Uterus (tissue), 4 donors: ENCODE data around the gene TBCA. TPM values are rescaled to one million over a fixed set of nuclear protein-coding genes. Genes with fewer than 3 reads are reported as not detected.
A peak's percentile ranks its signal among the peaks of the same experiment; 100 is the strongest.

ENCODE experiments used
- DNase-seq, 2 donors: peaks; one replicate each; pipeline ENCODE4 v3.0.0-alpha.2; 2019 to 2020
- H3K27ac ChIP-seq, 2 donors: fragments of 200-600 bp; sonication (generic); 1 replicate in 1 of 2; 2 replicates in 1 of 2; pipeline ENCODE4 v1.5.1; 2016 to 2018
- H3K27me3 ChIP-seq, 2 donors: fragments of 200-600 bp; sonication (generic); one replicate each; pipeline ENCODE4 v1.5.1; 2018 to 2019; ENCODE audit warnings: control low read depth in 1 of 2
- H3K36me3 ChIP-seq, 2 donors: fragments of 200-600 bp; sonication (generic); one replicate each; pipeline ENCODE4 v1.5.1; 2019; ENCODE audit warnings: control low read depth in 1 of 2
- H3K4me1 ChIP-seq, 2 donors: fragments of 200-600 bp; sonication (generic); one replicate each; pipeline ENCODE4 v1.5.1; 2018 to 2019; ENCODE audit warnings: control low read depth in 1 of 2
- H3K4me3 ChIP-seq, 2 donors: fragments of 200-600 bp; sonication (generic); 1 replicate in 1 of 2; 2 replicates in 1 of 2; pipeline ENCODE4 v1.5.1; 2018 to 2019; ENCODE audit warnings: mild to moderate bottlenecking in 1 of 2
- H3K9me3 ChIP-seq, 2 donors: fragments of 200-600 bp; sonication (generic); one replicate each; pipeline ENCODE4 v1.5.1; 2019; ENCODE audit warnings: control low read depth in 1 of 2
- POLR2A ChIP-seq, 2 donors: fragments of 450-650 bp; IDR thresholded peaks; one replicate each; pipeline ENCODE4 v1.6.1; 2016; ENCODE audit warnings: antibody characterized with exemption in 2 of 2, mild to moderate bottlenecking in 1 of 2, moderate library complexity in 1 of 2
- intact Hi-C: fragments of 100-400 bp; cut with DNase I; formaldehyde crosslinking; loops from one replicate; pipeline ENCODE4 v1.15.1; 2023; ENCODE audit warnings: low total_unique reads
- total RNA-seq, 4 donors: library from RNA; depleted of rRNA in 3 of 4; stranded (reverse); fragments of >200 nt in 3 of 4; gene quantifications; one replicate each; pipeline versions ENCODE4 v1.1.0 to v1.2.4, GENCODE V29; 2014 to 2023
- TF ChIP-seq, protein P1 (sequence below), 4 experiments: fragments of 200-600 bp in 2 of 4; fragments of 450-650 bp in 2 of 4; sonication (generic) in 2 of 4; IDR thresholded peaks; one replicate each; pipeline ENCODE4 v1.5.1; 2016 to 2019; ENCODE audit warnings: antibody characterized with exemption in 4 of 4, mild to moderate bottlenecking in 2 of 4, moderate library complexity in 1 of 4
- donor health status: DM: yes; HTN: yes; CAD: no.

Gene TBCA
- total RNA-seq, 4 donors from 2014 or later = 64.6 to 178 (median 158) TPM

DNA sequence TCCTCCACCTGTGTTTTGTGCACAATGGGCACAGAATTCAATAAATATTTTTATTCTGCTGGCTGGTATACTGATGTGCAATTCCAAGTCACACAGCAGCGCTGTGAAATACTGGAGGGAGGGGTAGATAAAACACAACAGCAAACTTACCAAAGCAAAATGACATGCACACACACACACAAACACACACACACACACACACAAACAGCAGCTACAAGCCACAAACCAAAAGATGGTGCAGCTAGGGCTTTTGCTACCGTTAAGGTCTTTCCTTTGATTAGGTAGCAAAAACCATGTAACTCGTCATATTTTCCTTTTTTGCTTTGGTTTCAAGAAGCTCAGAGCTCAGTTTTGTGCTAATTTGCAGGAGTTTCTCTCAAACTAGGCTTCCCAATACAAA, 1.8 kb upstream of the TBCA start:
- Histone ChIP-seq H3K27me3 (no peaks in the 10 kb centered on the region), H3K36me3 (no peaks in the 10 kb centered on the region), H3K4me1 (peaks cover 0 to 4% of the 10 kb centered on the region in 2 donors), H3K27ac (no peak overlapping the region), H3K4me3 (no peak overlapping the region), H3K9me3 (no peaks in the 10 kb centered on the region)
- DNase-seq = no peak
- no peak for TF ChIP-seq POLR2A (IDR thresholded peaks at IDR 0.05)
- TF ChIP-seq, protein P1, sequence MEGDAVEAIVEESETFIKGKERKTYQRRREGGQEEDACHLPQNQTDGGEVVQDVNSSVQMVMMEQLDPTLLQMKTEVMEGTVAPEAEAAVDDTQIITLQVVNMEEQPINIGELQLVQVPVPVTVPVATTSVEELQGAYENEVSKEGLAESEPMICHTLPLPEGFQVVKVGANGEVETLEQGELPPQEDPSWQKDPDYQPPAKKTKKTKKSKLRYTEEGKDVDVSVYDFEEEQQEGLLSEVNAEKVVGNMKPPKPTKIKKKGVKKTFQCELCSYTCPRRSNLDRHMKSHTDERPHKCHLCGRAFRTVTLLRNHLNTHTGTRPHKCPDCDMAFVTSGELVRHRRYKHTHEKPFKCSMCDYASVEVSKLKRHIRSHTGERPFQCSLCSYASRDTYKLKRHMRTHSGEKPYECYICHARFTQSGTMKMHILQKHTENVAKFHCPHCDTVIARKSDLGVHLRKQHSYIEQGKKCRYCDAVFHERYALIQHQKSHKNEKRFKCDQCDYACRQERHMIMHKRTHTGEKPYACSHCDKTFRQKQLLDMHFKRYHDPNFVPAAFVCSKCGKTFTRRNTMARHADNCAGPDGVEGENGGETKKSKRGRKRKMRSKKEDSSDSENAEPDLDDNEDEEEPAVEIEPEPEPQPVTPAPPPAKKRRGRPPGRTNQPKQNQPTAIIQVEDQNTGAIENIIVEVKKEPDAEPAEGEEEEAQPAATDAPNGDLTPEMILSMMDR (IDR thresholded peaks at IDR 0.05) = no peak
- intact Hi-C loops = no loop called here

- no peaks in the 10 kb centered on the region for H3K9me3 ChIP-seq
- no peak overlapping the region for H3K27ac ChIP-seq
- H3K4me3 ChIP-seq = no peak overlapping the region
- intact Hi-C loops = no loop called here
- DNase-seq = no peak
- peaks cover 0 to 4% of the 10 kb centered on the region in 2 donors for H3K4me1 ChIP-seq
- no peak for TF ChIP-seq POLR2A (IDR thresholded peaks at IDR 0.05)
- TF ChIP-seq, protein P1 (IDR thresholded peaks at IDR 0.05) = no peak
- no peaks in the 10 kb centered on the region for H3K27me3 ChIP-seq
- no peaks in the 10 kb centered on the region for H3K36me3 ChIP-seq
Measured at GRCh38 chr5:77777281-77777892, 1.2 kb upstream of the TBCA start.

DNA sequence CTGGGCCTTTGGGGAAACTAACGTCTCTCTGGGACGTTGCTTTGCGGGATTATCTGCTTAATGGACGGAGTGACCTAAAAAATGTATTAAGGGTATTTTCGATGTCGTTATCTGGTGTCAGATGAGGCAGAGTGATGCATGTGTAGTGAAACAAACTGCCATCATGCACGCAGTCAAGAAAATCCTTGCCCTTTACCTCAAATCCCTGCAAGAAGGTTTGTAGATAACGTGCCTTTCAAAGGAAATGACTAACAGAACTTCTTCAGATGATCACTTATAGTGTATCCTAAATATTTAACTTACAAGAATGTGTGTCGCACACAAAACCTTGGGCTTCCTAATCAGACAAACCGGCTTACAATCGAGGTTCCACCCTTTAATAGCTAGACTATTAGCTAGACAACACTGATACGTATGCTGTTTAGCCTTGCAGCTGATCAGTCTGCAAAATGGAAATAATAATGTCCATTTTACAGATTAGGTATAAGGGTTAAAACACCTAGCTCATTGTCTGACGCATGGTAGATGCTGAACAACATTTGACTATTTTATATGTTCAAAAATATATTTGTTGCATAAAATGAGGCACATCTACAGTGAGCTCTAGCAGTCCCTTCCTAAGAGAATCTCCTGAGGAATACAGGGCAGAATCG, 541 bp upstream of the TBCA start:
- DNase-seq = no peak
- Histone ChIP-seq H3K36me3 (no peaks in the 10 kb centered on the region), H3K27ac (peak overlapping the region; percentile 86 to 97), H3K4me1 (peaks cover 0 to 4% of the 10 kb centered on the region in 2 donors), H3K27me3 (no peaks in the 10 kb centered on the region), H3K4me3 (peak overlapping the region; percentile 62 to 68), H3K9me3 (no peaks in the 10 kb centered on the region)
- intact Hi-C loops = no loop called here
- TF ChIP-seq, protein P1 (IDR thresholded peaks at IDR 0.05) = no peak
- no peak for TF ChIP-seq POLR2A (IDR thresholded peaks at IDR 0.05)

DNA sequence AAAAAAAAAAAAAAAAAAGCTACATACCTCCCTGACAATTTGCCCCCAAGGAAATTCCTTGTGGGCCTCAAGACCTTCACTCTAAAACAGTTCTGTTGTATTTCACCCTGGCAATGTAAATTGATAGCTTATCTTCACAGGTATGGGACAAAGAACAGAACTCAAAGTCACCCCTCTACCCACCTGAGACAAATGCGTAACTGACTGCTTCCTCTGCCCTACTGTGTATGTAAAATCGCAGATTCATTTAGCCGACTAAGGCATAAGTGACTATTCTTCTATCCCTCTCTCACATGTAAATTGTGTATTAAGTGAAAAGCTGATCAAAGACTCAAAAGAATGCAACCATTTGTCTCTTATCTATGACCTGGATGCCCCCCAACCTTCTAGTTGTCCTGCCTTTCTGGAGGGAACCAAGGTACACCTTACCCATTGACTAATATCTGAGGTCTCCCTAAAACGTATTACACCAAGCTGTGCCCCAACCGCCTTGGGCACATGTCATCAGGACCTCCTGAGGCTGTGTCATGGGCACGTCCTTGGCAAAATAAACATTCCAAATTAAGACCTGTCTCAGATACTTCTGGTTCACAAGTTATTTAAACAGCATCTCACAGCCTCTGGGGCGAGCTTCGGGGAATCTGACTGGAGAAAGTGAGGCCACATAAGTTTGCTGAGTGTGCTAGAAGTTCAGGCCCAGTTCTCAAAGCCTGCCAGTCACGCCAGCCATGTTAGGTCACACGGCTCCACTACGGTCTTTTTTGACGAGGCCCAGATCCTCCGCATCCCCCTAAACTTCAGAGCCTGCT, 954 bp downstream of the TBCA start:
- Histone ChIP-seq H3K4me1 (peaks cover 0 to 4% of the 10 kb centered on the region in 2 donors), H3K36me3 (no peaks in the 10 kb centered on the region), H3K4me3 (peak overlapping the region; percentile 62 to 68), H3K27me3 (no peaks in the 10 kb centered on the region), H3K27ac (peak overlapping the region; percentile 86 to 97), H3K9me3 (no peaks in the 10 kb centered on the region)
- DNase-seq = no peak
- TF ChIP-seq, protein P1 (IDR thresholded peaks at IDR 0.05) = no peak
- no peak for TF ChIP-seq POLR2A (IDR thresholded peaks at IDR 0.05)
- intact Hi-C loops = no loop called here
